Measurements from ENCODE around the gene EGLN2. TPM values are rescaled to one million over a fixed set of nuclear protein-coding genes. Genes with fewer than 3 reads are reported as not detected.

The EGLN2 gene
- total and polyA plus RNA-seq, 10 of the 15 experiments (the other 5 are each of a cell fraction or from before 2014, with no cell fraction given): 8.6 to 93.0 (median 66.8) TPM

- TF ChIP-seq, protein P1, sequence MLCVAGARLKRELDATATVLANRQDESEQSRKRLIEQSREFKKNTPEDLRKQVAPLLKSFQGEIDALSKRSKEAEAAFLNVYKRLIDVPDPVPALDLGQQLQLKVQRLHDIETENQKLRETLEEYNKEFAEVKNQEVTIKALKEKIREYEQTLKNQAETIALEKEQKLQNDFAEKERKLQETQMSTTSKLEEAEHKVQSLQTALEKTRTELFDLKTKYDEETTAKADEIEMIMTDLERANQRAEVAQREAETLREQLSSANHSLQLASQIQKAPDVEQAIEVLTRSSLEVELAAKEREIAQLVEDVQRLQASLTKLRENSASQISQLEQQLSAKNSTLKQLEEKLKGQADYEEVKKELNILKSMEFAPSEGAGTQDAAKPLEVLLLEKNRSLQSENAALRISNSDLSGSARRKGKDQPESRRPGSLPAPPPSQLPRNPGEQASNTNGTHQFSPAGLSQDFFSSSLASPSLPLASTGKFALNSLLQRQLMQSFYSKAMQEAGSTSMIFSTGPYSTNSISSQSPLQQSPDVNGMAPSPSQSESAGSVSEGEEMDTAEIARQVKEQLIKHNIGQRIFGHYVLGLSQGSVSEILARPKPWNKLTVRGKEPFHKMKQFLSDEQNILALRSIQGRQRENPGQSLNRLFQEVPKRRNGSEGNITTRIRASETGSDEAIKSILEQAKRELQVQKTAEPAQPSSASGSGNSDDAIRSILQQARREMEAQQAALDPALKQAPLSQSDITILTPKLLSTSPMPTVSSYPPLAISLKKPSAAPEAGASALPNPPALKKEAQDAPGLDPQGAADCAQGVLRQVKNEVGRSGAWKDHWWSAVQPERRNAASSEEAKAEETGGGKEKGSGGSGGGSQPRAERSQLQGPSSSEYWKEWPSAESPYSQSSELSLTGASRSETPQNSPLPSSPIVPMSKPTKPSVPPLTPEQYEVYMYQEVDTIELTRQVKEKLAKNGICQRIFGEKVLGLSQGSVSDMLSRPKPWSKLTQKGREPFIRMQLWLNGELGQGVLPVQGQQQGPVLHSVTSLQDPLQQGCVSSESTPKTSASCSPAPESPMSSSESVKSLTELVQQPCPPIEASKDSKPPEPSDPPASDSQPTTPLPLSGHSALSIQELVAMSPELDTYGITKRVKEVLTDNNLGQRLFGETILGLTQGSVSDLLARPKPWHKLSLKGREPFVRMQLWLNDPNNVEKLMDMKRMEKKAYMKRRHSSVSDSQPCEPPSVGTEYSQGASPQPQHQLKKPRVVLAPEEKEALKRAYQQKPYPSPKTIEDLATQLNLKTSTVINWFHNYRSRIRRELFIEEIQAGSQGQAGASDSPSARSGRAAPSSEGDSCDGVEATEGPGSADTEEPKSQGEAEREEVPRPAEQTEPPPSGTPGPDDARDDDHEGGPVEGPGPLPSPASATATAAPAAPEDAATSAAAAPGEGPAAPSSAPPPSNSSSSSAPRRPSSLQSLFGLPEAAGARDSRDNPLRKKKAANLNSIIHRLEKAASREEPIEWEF (IDR thresholded peaks at IDR 0.05; ENCODE audit: insufficient replicate concordance, low read depth, low read length): no peak
- TF ChIP-seq ATF3 (IDR thresholded peaks at IDR 0.05; ENCODE audit: borderline replicate concordance, extremely low read depth, low read depth, low read length) (no peak), NR2C1 (IDR thresholded peaks at IDR 0.05) (no peak), SMC3 (IDR thresholded peaks at IDR 0.05; ENCODE audit: borderline replicate concordance, low read length) (no peak), RB1 (IDR thresholded peaks at IDR 0.05; ENCODE audit: borderline replicate concordance) (no peak; the same call in 1 of the 2 replicates), CREB1 (IDR thresholded peaks at IDR 0.05; ENCODE audit: low read depth) (no peak), MYB (IDR thresholded peaks at IDR 0.05; ENCODE audit: borderline replicate concordance, low read depth, low read length) (no peak), ZNF592 (IDR thresholded peaks at IDR 0.05) (no peak), MEF2A (IDR thresholded peaks at IDR 0.05; ENCODE audit: insufficient read depth, low read depth, low read length) (no peak), RFX5 (IDR thresholded peaks at IDR 0.05; ENCODE audit: low read depth, low read length) (no peak), FOS (IDR thresholded peaks at IDR 0.05; ENCODE audit: borderline replicate concordance, extremely low read depth, insufficient read length) (no peak), JUND (IDR thresholded peaks at IDR 0.05; ENCODE audit: low read depth, low read length) (no peak), NR2C2 (IDR thresholded peaks at IDR 0.05; ENCODE audit: borderline replicate concordance, control insufficient read depth, insufficient read length, low read depth) (no peak), TAF1 (IDR thresholded peaks at IDR 0.05; ENCODE audit: borderline replicate concordance, low read depth, low read length) (peak; percentile 70; the same call in 1 of the 2 replicates), BHLHE40 (IDR thresholded peaks at IDR 0.05; ENCODE audit: borderline replicate concordance in 1 of 2, low read depth in 2 of 2, low read length in 1 of 2) (no peak), SIN3A (IDR thresholded peaks at IDR 0.05; ENCODE audit: low read depth, low read length) (no peak), SMAD5 (IDR thresholded peaks at IDR 0.05; ENCODE audit: low read depth) (no peak), SUPT20H (IDR thresholded peaks at IDR 0.05; ENCODE audit: borderline replicate concordance, control insufficient read depth, low read depth, low read length) (no peak), CBFB (IDR thresholded peaks at IDR 0.05; ENCODE audit: low read depth) (no peak), IKZF1 (conservative IDR thresholded peaks at IDR 0.05) (no peak), BACH1 (IDR thresholded peaks at IDR 0.05; ENCODE audit: borderline replicate concordance) (peak; percentile 30; the same call in 1 of the 2 replicates)
Measured at GRCh38 chr19:40777645-40777936, 21.4 kb upstream of the EGLN2 start (continued).
